BE2C (cell line): Measurements from ENCODE around the gene PREX1.

Experiments
- DNase-seq: peaks from one replicate; pipeline ENCODE4 v3.0.0-alpha.2; 2020
- H3K27me3 ChIP-seq: fragments of 250-450 bp; sonication (Bioruptor Pico); 2 replicates; pipeline ENCODE4 v1.5.1; 2020; ENCODE audit warnings: mild to moderate bottlenecking
- H3K36me3 ChIP-seq: fragments of 250-450 bp; sonication (Bioruptor Pico); 2 replicates; pipeline ENCODE4 v1.5.1; 2020; ENCODE audit warnings: mild to moderate bottlenecking
- H3K4me1 ChIP-seq: fragments of 250-450 bp; sonication (Bioruptor Pico); 2 replicates; pipeline ENCODE4 v1.5.1; 2020
- H3K4me3 ChIP-seq: 2 replicates; pipeline ENCODE4 v1.5.1; 2011; ENCODE audit warnings: low read depth, low read length
- H3K9me3 ChIP-seq: fragments of 250-450 bp; sonication (Bioruptor Pico); 2 replicates; pipeline ENCODE4 v1.5.1; 2020
- CTCF ChIP-seq: IDR thresholded peaks from 2 replicates; pipeline ENCODE4 v1.5.1; 2012; ENCODE audit warnings: mild to moderate bottlenecking, low read depth, low read length

Gene PREX1

DNA sequence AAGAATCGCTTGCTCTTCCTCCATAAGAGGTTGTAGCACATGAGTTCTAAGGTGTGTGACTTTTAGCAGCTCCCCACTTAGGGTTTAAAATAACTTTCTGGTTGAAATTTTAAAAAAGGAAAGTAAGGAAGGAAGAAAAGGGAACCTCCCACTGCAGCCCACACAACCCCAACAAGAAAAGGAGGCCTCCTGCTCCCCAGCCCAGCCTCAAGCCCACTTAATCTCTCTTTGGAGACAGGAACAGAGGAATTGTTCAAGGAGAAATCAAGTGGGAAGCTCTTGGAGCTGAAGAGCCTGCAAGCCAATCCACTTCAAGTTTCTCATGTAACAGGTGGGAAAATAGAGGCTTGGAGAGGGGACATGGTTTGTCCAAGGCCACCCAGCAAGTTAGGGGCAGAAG, 39.1 kb upstream of the PREX1 start:
- no peaks in the 10 kb centered on the region for H3K27me3 ChIP-seq
- no peaks in the 10 kb centered on the region for H3K9me3 ChIP-seq
- H3K4me1 ChIP-seq, result no peaks in the 10 kb centered on the region
- no peak for TF ChIP-seq CTCF
- DNase-seq, result no peak
- no peak overlapping the region for H3K4me3 ChIP-seq
- no peaks in the 10 kb centered on the region for H3K36me3 ChIP-seq

- TF ChIP-seq CTCF, result no peak
- no peaks in the 10 kb centered on the region for H3K36me3 ChIP-seq
- no peaks in the 10 kb centered on the region for H3K9me3 ChIP-seq
- DNase-seq, result no peak
- H3K4me1 ChIP-seq, result no peaks in the 10 kb centered on the region
- no peak overlapping the region for H3K4me3 ChIP-seq
- no peaks in the 10 kb centered on the region for H3K27me3 ChIP-seq
These were observed 37.0 kb upstream of the PREX1 start for GRCh38 chr20:48864738-48865318.

GRCh38 chr20:48864254-48864653, 36.5 kb upstream of the PREX1 start:
- Histone ChIP-seq H3K27me3 (no peaks in the 10 kb centered on the region), H3K9me3 (no peaks in the 10 kb centered on the region), H3K4me3 (no peak overlapping the region), H3K4me1 (no peaks in the 10 kb centered on the region), H3K36me3 (no peaks in the 10 kb centered on the region)
- no peak for TF ChIP-seq CTCF
- DNase-seq, result no peak

GRCh38 chr20:48862279-48862678, 34.5 kb upstream of the PREX1 start:
- TF ChIP-seq CTCF, result no peak
- H3K4me1 ChIP-seq, result no peaks in the 10 kb centered on the region
- DNase-seq, result no peak
- H3K36me3 ChIP-seq, result no peaks in the 10 kb centered on the region
- H3K27me3 ChIP-seq, result no peaks in the 10 kb centered on the region
- no peak overlapping the region for H3K4me3 ChIP-seq
- no peaks in the 10 kb centered on the region for H3K9me3 ChIP-seq

DNA sequence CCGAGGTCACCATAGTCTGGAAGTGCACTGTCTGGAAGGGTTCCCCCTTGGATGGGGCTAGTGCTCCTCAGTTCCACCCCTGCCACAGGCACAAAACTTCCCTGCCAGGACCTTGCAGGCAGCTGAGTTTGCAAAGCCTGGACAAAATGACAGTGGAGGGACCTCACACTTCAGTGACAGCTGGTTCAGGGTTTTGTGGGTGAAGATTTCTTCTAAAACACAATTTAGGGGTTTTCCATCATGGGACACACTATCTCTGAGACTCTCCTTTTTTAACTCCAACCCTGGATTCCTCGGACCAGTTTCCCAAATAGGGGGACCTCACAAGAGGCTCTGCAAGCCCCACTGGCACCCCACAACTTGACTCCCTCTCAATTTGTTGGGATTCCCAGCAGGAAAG, 33.6 kb upstream of the PREX1 start:
- no peak overlapping the region for H3K4me3 ChIP-seq
- DNase-seq, result no peak
- H3K9me3 ChIP-seq, result no peaks in the 10 kb centered on the region
- no peaks in the 10 kb centered on the region for H3K4me1 ChIP-seq
- no peaks in the 10 kb centered on the region for H3K27me3 ChIP-seq
- H3K36me3 ChIP-seq, result no peaks in the 10 kb centered on the region
- TF ChIP-seq CTCF, result no peak

DNA sequence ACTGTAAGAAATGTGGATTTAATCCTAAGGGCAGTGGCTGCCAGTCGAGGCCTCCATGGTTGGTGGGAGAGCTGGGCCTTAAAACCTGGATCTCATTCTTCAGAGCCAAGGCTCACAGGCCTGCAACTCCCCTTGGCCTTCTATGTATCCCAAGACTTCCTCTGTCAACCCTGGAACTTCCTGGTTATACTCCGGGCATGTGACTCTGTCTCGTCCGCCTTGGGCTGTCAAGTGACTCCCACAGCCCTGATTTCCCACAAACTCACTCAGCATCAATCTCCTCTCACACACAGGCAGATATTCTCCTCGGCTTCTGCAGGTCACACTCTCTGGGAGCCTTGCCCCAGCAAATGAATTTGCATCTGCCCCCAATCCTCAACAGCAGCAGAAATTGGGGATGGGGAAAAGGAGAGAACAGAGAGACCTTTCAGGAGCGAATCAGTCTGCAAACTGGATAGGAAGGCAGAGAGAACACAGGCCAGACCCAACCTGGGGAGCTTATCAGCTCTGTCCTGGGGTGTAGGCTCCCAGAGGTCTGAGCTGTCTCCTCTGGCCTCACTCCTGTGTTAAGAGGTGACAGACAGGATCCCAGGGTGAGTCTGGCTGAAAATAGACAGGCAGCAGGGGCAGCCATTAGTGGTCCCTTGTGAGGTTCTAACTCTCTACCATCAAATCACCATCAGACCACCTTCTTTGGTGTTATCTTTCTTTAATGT, 30.4 kb upstream of the PREX1 start:
- DNase-seq, result no peak

More for the DNA sequence above, 30.4 kb upstream of the PREX1 start:
- H3K4me1 ChIP-seq, result no peaks in the 10 kb centered on the region
- H3K27me3 ChIP-seq, result no peaks in the 10 kb centered on the region
- H3K36me3 ChIP-seq, result no peaks in the 10 kb centered on the region
- TF ChIP-seq CTCF, result no peak
- no peak overlapping the region for H3K4me3 ChIP-seq
- no peaks in the 10 kb centered on the region for H3K9me3 ChIP-seq
